Activated CD8-positive, alpha-beta T cell treated with anti-CD3 and anti-CD28 coated beads, Interleukin-2, amount 10 ng/mL, durations not matched to agents 7 days and 5 days (primary cell): ENCODE results near the gene TRIL. TPM values are rescaled to one million over a fixed set of nuclear protein-coding genes. Genes with fewer than 3 reads are reported as not detected.

ENCODE experiments used
- ATAC-seq: fragments of 150-1000 bp; cut with Tn5 transposase; one replicate; pipeline ENCODE4 v1.10.0; 2021; ENCODE audit warnings: moderate library complexity
- CTCF ChIA-PET: fragments of 350-600 bp; sonication (Branson Sonifier 250); formaldehyde crosslinking; loops from one replicate; lab custom pipeline; 2021; ENCODE audit warnings: antibody characterized with exemption; lab: Charles Lee
- POLR2A ChIA-PET: fragments of 350-600 bp; sonication (Branson Sonifier 250); formaldehyde crosslinking; loops from one replicate; lab custom pipeline; 2021; ENCODE audit warnings: antibody characterized with exemption; lab: Charles Lee
- DNase-seq: peaks from one replicate; pipeline ENCODE4 v3.0.0-alpha.2; 2020
- H3K27ac Mint-ChIP-seq: one replicate; pipeline ENCODE4 v1.8.0; 2021; ENCODE audit warnings: mild to moderate bottlenecking, mixed read lengths
- H3K27me3 Mint-ChIP-seq: one replicate; pipeline ENCODE4 v1.8.0; 2021; ENCODE audit warnings: low read depth, mixed read lengths
- H3K36me3 Mint-ChIP-seq: one replicate; pipeline ENCODE4 v1.8.0; 2021; ENCODE audit warnings: low read depth, mixed read lengths
- H3K4me1 Mint-ChIP-seq: one replicate; pipeline ENCODE4 v1.8.0; 2021; ENCODE audit warnings: low read depth, mixed read lengths
- H3K4me3 Mint-ChIP-seq: one replicate; pipeline ENCODE4 v1.8.0; 2021; ENCODE audit warnings: mild to moderate bottlenecking, mixed read lengths
- H3K9me3 Mint-ChIP-seq: one replicate; pipeline ENCODE4 v1.8.0; 2022; ENCODE audit warnings: mixed read lengths; ENCODE audit not compliant: insufficient read depth
- total RNA-seq, 2 experiments: library from RNA; stranded (reverse); gene quantifications; one replicate each; pipeline ENCODE4 v1.2.3, GENCODE V29; 2021

The TRIL gene
- total RNA-seq, 2 experiments from 2014 or later: not detected

DNA sequence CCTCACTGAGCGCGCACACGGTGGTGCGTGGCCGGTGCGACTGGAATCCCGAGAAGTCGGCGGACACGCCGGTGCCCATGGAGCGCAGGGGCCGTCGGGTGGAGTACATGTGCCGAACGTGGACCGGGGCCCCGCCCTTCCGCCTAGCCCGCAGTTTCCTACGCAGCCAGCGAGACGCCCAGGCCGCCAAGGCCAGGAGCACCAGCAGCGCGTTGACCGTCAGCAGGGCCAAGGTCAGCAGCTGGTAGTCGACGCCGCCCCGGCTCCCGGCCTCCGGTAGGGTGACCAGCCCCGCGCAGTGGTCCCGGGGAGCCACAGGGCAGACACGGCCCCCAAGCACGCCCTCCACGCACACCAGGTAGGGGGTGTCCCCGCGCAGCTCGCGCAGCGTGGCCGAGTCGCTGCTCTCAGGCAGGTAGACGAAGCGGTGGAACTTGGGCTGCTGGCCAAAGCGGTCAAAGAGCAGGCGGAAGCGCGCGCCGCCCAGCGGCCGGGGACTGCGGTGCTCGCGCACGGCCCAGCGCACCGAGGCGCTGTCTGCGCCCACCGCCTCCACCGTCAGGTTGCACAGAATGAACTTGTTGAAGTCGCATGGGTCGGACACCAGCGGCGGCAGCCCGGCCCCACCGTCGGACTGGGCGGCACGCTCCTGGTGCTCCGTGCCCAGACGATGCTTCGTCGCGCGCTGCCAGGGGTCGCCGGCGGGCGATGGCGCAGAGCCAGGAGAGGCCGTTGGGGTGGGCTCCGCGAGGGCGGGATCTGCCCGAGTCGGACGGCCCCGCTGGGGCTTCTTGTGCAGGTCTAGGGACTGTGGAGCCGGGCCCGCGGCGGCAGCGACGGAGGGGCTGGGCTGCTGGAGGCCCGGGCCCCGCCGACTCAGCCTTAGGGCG is 2.2 kb downstream of the TRIL start:
- POLR2A ChIA-PET: no interaction called here
- H3K27me3 Mint-ChIP-seq: peaks cover 73% of the 10 kb centered on the region
- peaks cover 6% of the 10 kb centered on the region for H3K36me3 Mint-ChIP-seq
- CTCF ChIA-PET: interaction anchor here (0.7 to 2.7 kb wide), 8 partner anchors 29 to 452 kb away, joined by 3 to 22 read pairs (median 4); no protein-coding TSS in a partner anchor
- ATAC-seq: peak; percentile 43
- peaks cover 18% of the 10 kb centered on the region for H3K4me1 Mint-ChIP-seq
- no peak overlapping the region for H3K27ac Mint-ChIP-seq
- H3K9me3 Mint-ChIP-seq: no peaks in the 10 kb centered on the region
- no peak overlapping the region for H3K4me3 Mint-ChIP-seq
- peak; percentile 33 for DNase-seq

DNA sequence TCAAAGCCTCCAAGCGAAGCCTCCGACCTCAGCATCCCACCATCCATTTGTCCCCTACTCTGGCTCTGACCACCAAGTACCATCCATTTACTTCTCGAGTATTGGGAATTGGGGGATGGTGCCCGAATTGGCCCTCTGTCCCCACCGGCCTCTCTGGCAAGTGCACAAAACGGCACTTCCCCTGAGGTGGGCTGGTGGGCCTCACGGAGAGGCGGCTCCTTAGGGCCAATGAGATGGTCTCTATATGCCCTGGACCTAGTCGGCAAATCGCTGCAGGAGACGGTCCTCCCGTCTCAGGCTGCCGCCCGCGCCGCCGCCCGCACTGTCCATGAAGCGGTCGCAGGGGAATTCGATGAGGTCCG is 2.8 kb downstream of the TRIL start:
- H3K36me3 Mint-ChIP-seq: peaks cover 6% of the 10 kb centered on the region
- CTCF ChIA-PET: interaction anchor here (1.6 to 2.7 kb wide), 2 partner anchors 33 to 35 kb away, joined by 3 to 14 read pairs; no protein-coding TSS in a partner anchor

DNA sequence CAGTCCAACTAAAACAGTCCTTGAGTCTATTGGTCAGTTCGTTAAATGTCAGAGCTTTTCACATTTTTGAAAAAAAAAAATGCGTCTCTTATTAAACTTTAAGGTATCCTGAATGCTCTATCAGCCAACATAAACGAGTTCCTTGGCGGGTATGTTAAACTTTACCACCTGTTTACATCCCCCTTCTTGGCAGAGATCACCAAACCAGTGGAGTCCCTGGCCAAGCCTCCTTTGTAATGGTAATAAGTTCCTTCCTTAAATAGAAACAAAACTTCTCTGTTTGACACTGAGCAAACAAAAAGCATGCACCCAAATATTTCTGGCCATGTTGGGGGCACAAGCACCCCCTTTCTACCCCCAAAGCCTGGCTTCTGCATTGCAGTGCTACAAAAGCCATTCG is 3.2 kb downstream of the TRIL start:
- Mint-ChIP-seq H3K4me3 (no peak overlapping the region), H3K4me1 (peaks cover 18% of the 10 kb centered on the region), H3K27ac (no peak overlapping the region), H3K9me3 (no peaks in the 10 kb centered on the region), H3K27me3 (peaks cover 70% of the 10 kb centered on the region), H3K36me3 (peaks cover 6% of the 10 kb centered on the region)
- CTCF ChIA-PET: interaction anchor here (2.8 kb wide), 1 partner anchor 28 kb away, joined by 14 read pairs; no protein-coding TSS in a partner anchor
- DNase-seq (no peak), ATAC-seq (no peak)
- POLR2A ChIA-PET: no interaction called here

More for the DNA sequence above, 2.8 kb downstream of the TRIL start:
- DNase-seq (no peak), ATAC-seq (no peak)
- Mint-ChIP-seq H3K4me3 (no peak overlapping the region), H3K27me3 (peaks cover 73% of the 10 kb centered on the region), H3K27ac (no peak overlapping the region), H3K4me1 (peaks cover 18% of the 10 kb centered on the region), H3K9me3 (no peaks in the 10 kb centered on the region)
- POLR2A ChIA-PET: no interaction called here

DNA sequence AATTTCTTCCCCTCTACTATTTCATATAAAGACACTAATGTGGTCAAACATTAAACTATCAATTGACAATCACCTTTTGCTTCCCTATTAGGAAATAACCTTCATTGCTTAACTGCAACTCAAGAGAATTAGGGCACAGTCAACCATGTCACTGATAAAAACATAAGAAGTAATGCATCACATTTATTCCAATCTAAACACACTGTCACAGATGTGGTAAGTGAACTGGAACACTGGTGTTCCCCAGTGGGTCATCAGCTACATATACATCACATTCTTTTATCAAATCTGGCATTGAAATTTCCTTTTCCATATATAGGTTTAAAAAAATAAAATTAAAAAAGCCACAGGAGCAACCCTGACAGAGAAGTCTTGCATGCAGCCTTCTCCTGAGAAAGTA is 3.7 kb downstream of the TRIL start:
- H3K27me3 Mint-ChIP-seq: peaks cover 68% of the 10 kb centered on the region

DNA sequence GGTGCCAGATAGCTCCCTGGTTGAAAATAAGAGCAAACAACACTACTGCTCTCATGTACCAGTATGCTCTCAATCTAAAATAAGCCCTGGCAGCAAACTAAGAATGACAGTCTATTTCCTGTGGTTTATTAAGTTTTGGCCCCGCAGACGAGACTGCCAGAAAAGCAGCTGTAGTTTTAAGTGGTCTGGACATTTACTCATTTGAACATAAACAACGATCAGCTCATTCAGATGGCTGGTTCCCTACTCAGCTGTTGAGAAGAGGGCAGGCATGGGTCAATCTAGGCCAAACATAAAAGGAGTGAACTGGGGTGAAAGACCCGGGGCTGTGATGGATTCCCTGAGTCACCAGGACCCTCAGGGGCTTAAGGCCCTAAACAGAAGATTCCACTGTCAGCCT is 4.5 kb downstream of the TRIL start:
- peaks cover 60% of the 10 kb centered on the region for H3K27me3 Mint-ChIP-seq
- ChIA-PET POLR2A (no interaction called here), CTCF (interaction anchor here (1.3 to 2.8 kb wide), 3 partner anchors 25 to 31 kb away, joined by 3 to 14 read pairs (median 5); no protein-coding TSS in a partner anchor)
- no peak overlapping the region for H3K4me3 Mint-ChIP-seq
- ATAC-seq (no peak), DNase-seq (no peak)
- H3K36me3 Mint-ChIP-seq: peaks cover 4% of the 10 kb centered on the region
- H3K9me3 Mint-ChIP-seq: no peaks in the 10 kb centered on the region
- peaks cover 18% of the 10 kb centered on the region for H3K4me1 Mint-ChIP-seq
- no peak overlapping the region for H3K27ac Mint-ChIP-seq

More for the DNA sequence above, 3.7 kb downstream of the TRIL start:
- ChIA-PET CTCF (interaction anchor here (2.8 kb wide), 1 partner anchor 28 kb away, joined by 14 read pairs; no protein-coding TSS in a partner anchor), POLR2A (no interaction called here)
- Mint-ChIP-seq H3K27ac (no peak overlapping the region), H3K4me3 (no peak overlapping the region), H3K9me3 (no peaks in the 10 kb centered on the region), H3K4me1 (peaks cover 18% of the 10 kb centered on the region), H3K36me3 (peaks cover 6% of the 10 kb centered on the region)
- no peak for DNase-seq
- no peak for ATAC-seq

DNA sequence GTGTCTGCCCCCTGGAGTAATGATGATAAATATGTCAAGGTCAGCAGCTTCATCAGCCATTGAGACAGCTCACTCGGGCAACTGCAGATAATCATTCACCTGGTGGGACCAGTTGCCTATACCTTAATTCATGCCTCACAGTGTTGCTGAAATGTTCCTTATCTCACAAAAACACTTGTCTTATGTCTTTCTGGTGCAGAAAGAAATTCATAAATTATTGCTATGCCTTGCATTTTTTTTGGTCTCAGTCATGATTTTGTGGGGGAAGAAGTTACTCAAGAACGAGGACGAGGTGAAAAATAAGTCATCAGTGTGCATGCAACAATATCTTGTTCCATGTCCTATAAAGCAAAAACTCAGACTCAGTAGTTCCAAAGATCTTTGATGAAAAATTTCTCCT is 16.0 kb downstream of the TRIL start:
- ChIA-PET POLR2A (interaction anchor here (0.6 kb wide), 1 partner anchor 180 kb away, joined by 3 read pairs; no protein-coding TSS in a partner anchor), CTCF (interaction anchor here (1.6 to 2.9 kb wide), 2 partner anchors 15 to 20 kb away, joined by 6 to 10 read pairs; no protein-coding TSS in a partner anchor)
- Mint-ChIP-seq H3K36me3 (no peaks in the 10 kb centered on the region), H3K4me1 (no peaks in the 10 kb centered on the region), H3K4me3 (no peak overlapping the region), H3K27me3 (peaks cover 4% of the 10 kb centered on the region), H3K27ac (no peak overlapping the region), H3K9me3 (no peaks in the 10 kb centered on the region)
- DNase-seq (no peak), ATAC-seq (no peak)

DNA sequence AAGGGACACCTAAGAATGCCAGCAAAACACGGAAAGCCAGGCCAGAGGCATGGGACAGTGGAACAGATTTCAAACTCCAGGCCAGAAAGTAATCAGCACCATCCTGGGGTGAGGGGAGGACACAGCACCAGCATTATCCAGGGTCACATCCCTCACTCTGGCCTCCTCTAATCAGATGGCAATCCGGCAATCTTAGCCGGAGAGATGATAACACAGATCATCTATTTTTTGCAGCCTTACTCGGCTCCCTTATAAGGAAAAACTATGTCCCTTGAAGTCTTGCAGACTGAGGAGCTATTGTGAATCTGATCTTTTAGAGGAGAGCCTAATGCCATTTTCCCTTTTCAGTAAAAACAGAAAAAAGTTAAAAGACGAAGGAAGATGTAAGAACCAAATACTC is 16.5 kb downstream of the TRIL start:
- Mint-ChIP-seq H3K36me3 (no peaks in the 10 kb centered on the region), H3K4me1 (no peaks in the 10 kb centered on the region), H3K27ac (no peak overlapping the region), H3K4me3 (no peak overlapping the region), H3K27me3 (peaks cover 4% of the 10 kb centered on the region), H3K9me3 (no peaks in the 10 kb centered on the region)
- POLR2A ChIA-PET: no interaction called here
- ATAC-seq (no peak), DNase-seq (no peak)
- CTCF ChIA-PET: interaction anchor here (1.6 to 2.9 kb wide), 2 partner anchors 15 to 20 kb away, joined by 6 to 10 read pairs; no protein-coding TSS in a partner anchor

DNA sequence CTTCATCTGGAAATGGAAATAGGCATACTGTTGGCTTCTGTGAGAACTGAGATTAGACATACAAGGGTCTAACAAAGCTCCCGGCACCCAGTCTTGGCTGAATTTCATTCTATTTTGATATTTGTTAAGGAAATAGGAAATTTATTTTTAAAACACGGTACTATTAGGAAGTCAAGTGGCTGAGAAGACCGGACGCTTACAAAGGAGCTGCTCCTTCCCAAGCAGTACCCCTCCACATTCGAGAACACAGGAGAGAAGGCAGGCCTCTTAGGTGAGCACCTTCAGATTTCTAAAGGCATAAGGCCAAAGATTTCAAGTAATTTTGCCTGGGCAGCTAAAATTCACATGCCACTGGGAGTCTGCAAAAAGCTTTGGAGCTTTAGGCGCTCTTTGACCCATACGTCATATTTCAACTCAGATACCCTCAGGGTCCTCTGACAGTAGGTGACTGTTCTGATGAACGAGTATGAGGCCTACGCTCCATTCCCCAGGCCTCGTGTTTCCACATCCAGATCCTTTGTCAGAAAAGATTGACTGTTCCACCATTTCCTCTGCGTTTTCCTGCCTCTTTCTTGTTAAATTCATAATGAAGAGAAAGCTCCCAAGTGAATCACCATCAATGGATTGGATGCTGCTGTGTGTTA is 17.3 kb downstream of the TRIL start:
- CTCF ChIA-PET: interaction anchor here (1.6 to 2.9 kb wide), 2 partner anchors 14 to 19 kb away, joined by 6 to 10 read pairs; no protein-coding TSS in a partner anchor
- POLR2A ChIA-PET: no interaction called here
- DNase-seq (no peak), ATAC-seq (no peak)
- Mint-ChIP-seq H3K36me3 (no peaks in the 10 kb centered on the region), H3K9me3 (no peaks in the 10 kb centered on the region), H3K4me1 (no peaks in the 10 kb centered on the region), H3K27me3 (peaks cover 6% of the 10 kb centered on the region), H3K4me3 (no peak overlapping the region), H3K27ac (no peak overlapping the region)

DNA sequence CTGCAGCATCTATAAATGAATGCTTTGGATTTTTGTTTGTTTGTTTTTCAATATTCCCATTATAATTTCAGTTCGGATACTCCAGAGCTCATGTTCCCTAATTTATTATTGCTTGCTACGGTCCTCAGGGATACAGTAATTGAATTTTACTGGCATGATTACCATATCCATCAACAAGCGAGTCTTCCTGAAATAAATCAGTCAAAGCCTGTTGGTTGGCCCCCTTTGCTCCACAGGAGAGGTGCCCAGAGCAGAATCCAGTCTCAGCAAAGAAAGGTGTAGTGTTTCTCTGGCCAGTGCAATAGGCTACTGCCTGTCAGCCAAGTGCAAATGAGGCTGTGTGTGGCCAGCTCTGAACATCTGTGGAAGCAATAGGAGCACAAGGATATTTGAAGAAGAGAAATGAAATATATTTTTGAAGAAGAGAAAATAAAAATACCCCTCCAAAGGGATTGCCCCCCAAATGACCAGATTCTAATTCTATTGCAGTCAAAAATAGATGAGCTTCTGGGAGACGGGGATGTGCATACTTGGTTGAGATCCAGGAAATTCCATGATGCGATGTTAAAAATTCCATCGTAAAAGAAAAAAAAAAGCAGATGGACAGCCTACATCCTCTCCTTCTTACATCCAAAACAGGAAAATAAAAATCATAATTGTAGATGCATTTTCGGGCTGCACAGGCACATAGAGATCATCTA is 18.1 kb downstream of the TRIL start:
- H3K27ac Mint-ChIP-seq: no peak overlapping the region
- POLR2A ChIA-PET: no interaction called here
- H3K9me3 Mint-ChIP-seq: no peaks in the 10 kb centered on the region
- peaks cover 4% of the 10 kb centered on the region for H3K27me3 Mint-ChIP-seq
- DNase-seq (no peak), ATAC-seq (no peak)
- no peaks in the 10 kb centered on the region for H3K36me3 Mint-ChIP-seq
- no peaks in the 10 kb centered on the region for H3K4me1 Mint-ChIP-seq
- CTCF ChIA-PET: interaction anchor here (1.8 to 2.9 kb wide), 2 partner anchors 14 to 18 kb away, joined by 5 to 10 read pairs; no protein-coding TSS in a partner anchor
- H3K4me3 Mint-ChIP-seq: no peak overlapping the region

DNA sequence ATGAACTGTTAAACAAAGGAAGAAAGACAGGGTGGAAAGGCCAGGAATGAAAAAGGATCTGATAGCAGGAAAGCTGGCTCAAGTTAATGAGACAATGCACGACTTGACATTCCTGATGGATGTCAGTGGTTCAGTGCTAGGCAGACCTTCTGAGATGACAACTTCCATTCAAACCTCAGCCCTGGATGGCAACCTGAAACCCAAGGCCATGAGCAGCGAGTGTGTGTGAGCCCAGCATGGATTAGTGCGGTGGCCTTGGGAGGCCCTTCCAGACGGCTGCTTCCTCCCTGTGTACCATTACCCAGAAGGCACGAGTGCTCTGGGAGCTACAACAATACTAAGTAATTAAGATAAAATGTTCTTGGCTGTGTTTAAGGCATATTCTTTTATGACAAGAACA is 18.8 kb downstream of the TRIL start:
- Mint-ChIP-seq H3K4me3 (no peak overlapping the region), H3K9me3 (no peaks in the 10 kb centered on the region), H3K36me3 (no peaks in the 10 kb centered on the region), H3K27me3 (peaks cover 4% of the 10 kb centered on the region), H3K27ac (no peak overlapping the region), H3K4me1 (no peaks in the 10 kb centered on the region)
- DNase-seq (no peak), ATAC-seq (no peak)
- ChIA-PET POLR2A (no interaction called here), CTCF (interaction anchor here (1.8 to 2.9 kb wide), 2 partner anchors 13 to 17 kb away, joined by 5 to 10 read pairs; no protein-coding TSS in a partner anchor)

DNA sequence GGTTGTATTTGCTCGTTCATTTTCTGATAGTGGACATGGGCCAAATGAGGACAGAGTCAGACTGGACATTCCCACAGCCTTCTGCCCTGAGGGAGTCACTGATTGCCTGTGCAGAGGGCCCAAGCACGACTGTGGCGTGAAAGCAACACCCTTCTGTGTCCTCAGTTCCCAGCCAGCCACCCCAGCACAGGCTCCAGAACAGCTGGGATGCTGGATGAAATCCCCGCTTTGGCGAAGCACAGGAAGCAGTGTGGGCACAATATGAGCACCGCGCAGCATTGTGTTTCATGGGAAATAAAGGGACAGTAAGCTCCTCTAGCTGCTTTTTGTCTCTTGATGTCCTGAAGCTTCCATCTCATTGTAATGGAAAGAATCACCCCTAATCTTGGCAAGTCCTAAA is 20.5 kb downstream of the TRIL start:
- Mint-ChIP-seq H3K4me1 (no peaks in the 10 kb centered on the region), H3K27ac (no peak overlapping the region), H3K4me3 (no peak overlapping the region), H3K36me3 (no peaks in the 10 kb centered on the region), H3K27me3 (peaks cover 4% of the 10 kb centered on the region), H3K9me3 (no peaks in the 10 kb centered on the region)
- no peak for ATAC-seq
- no peak for DNase-seq
- ChIA-PET POLR2A (interaction anchor here (1.4 kb wide), 1 partner anchor 11 kb away, joined by 3 read pairs; no protein-coding TSS in a partner anchor), CTCF (interaction anchor here (1.4 to 2.2 kb wide), 2 partner anchors 16 to 164 kb away, joined by 4 to 8 read pairs; no protein-coding TSS in a partner anchor)
